Measurements from ENCODE around the gene PLXNA4.

- TF ChIP-seq CTCF (IDR thresholded peaks at IDR 0.05 in 8 of 11, conservative IDR thresholded peaks at IDR 0.05 in 3 of 11) (no peak), POLR2A (IDR thresholded peaks at IDR 0.05) (no peak)
Measured at GRCh38 chr7:132453826-132454225, 122.4 kb downstream of the PLXNA4 start.
